ENCODE data around the gene REP15. TPM values are rescaled to one million over a fixed set of nuclear protein-coding genes. Genes with fewer than 3 reads are reported as not detected.
"Not testable (repeated sequence)": the region's sequence is repeated elsewhere in the genome, so short reads cannot be mapped to it uniquely, and the experiment has no call there.

The REP15 gene
- total RNA-seq, 1 donor from 2014 or later = 0.35 TPM

GRCh38 chr12:27733791-27734190 lies 37.5 kb downstream of the REP15 start:
- ATAC-seq (ENCODE audit: low read depth) (no peak), DNase-seq (no peak)
- POLR2A ChIA-PET = no interaction called here
- H3K9me3 Mint-ChIP-seq = no peaks in the 10 kb centered on the region
- no peak for TF ChIP-seq CTCF (IDR thresholded peaks at IDR 0.05)
- no peaks in the 10 kb centered on the region for H3K27me3 Mint-ChIP-seq
- H3K4me3 Mint-ChIP-seq = no peak overlapping the region
- no peaks in the 10 kb centered on the region for H3K4me1 Mint-ChIP-seq
- CTCF ChIA-PET = interaction anchor here (0.8 to 3.2 kb wide), 6 partner anchors 8 to 208 kb away, joined by 3 to 23 read pairs (median 6); partner anchors contain the start of genes KLHL42 and MANSC4
- H3K36me3 Mint-ChIP-seq (ENCODE audit: low read depth) = peaks cover 62% of the 10 kb centered on the region
- intact Hi-C loops (cut with micrococcal nuclease) = loop anchor here (1.0 to 5.0 kb wide), 3 partner anchors 49 to 207 kb away; partner anchors contain the start of genes KLHL42 and MANSC4
- H3K27ac Mint-ChIP-seq = no peak overlapping the region

- H3K9me3 Mint-ChIP-seq; H3K4me3 Mint-ChIP-seq; ATAC-seq (ENCODE audit: low read depth); DNase-seq; H3K4me1 Mint-ChIP-seq; H3K27me3 Mint-ChIP-seq; POLR2A ChIA-PET; H3K27ac Mint-ChIP-seq: not testable (repeated sequence)
- intact Hi-C loops (cut with micrococcal nuclease) = loop anchor here (5.0 kb wide), 1 partner anchor 48 kb away; the partner anchor contains the start of genes KLHL42 and MANSC4
- peaks cover 61% of the 10 kb centered on the region for H3K36me3 Mint-ChIP-seq (ENCODE audit: low read depth)
- CTCF ChIA-PET = interaction anchor here (2.1 to 3.2 kb wide), 3 partner anchors 45 to 207 kb away, joined by 5 to 23 read pairs (median 19); partner anchors contain the start of genes KLHL42 and MANSC4
Measured at GRCh38 chr12:27734321-27734720, 38.1 kb downstream of the REP15 start.

DNA sequence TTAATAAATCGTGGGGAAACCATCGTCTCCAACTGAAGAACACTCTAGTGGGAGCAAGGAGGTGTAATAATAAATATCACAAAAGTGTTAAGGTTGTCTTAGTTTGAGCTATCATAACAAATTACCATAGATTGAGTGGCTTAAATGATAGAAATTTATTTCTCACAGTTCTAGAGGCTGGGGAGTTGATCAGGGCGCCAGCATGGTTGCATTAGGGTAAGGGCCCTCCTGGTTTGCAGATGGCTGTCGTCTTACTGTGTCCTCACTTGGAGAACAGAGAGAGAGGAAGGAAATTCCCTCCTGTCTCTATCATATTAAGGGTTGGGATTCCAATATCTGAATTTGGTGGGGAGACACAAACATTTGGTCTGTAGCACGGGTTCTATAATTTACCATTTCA lies 47.4 kb downstream of the REP15 start:
- Mint-ChIP-seq H3K27me3 (no peaks in the 10 kb centered on the region), H3K4me3 (no peak overlapping the region), H3K27ac (no peak overlapping the region), H3K36me3 (ENCODE audit: low read depth) (peaks cover 73% of the 10 kb centered on the region), H3K9me3 (no peaks in the 10 kb centered on the region), H3K4me1 (no peaks in the 10 kb centered on the region)
- DNase-seq = no peak
- POLR2A ChIA-PET = no interaction called here
- CTCF ChIA-PET = no interaction called here
- intact Hi-C loops (cut with micrococcal nuclease) = no loop called here
- ATAC-seq (ENCODE audit: low read depth) = no peak
- no peak for TF ChIP-seq CTCF (IDR thresholded peaks at IDR 0.05)

DNA sequence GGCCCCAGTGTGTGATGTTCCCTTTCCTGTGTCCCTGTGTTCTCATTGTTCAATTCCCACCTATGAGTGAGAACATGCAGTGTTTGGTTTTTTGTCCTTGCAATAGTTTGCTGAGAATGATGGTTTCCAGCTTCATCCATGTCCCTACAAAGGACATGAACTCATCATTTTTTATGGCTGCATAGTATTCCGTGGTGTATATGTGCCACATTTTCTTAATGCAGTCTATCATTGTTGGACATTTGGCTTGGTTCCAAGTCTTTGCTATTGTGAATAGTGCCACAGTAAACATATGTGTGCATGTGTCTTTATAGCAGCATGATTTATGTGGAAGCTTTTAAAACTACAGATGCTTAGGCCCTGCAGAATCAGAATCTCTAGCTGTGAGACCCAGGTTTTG lies 49.5 kb downstream of the REP15 start:
- ATAC-seq (ENCODE audit: low read depth); DNase-seq; POLR2A ChIA-PET; H3K27ac Mint-ChIP-seq; H3K4me1 Mint-ChIP-seq; H3K9me3 Mint-ChIP-seq; H3K27me3 Mint-ChIP-seq; H3K4me3 Mint-ChIP-seq; intact Hi-C loops (cut with micrococcal nuclease): not testable (repeated sequence)
- CTCF ChIA-PET = interaction anchor here (1.2 kb wide), 1 partner anchor 195 kb away, joined by 3 read pairs; no protein-coding TSS in a partner anchor
- H3K36me3 Mint-ChIP-seq (ENCODE audit: low read depth) = peaks cover 63% of the 10 kb centered on the region

Other genes with a start within 250 kb of the REP15 start
- gene SMCO2, start 249.7 kb upstream of the REP15 start, total RNA-seq = not detected in 2 replicates
- 7.2 and 8.1 TPM in 2 replicates for gene PPFIBP1, start 172.2 kb upstream of the REP15 start, total RNA-seq
- gene MRPS35, start 14.4 kb downstream of the REP15 start, total RNA-seq = 36.2 and 36.8 TPM in 2 replicates
- 15.9 and 19.3 TPM in 2 replicates for gene KLHL42, start 83.8 kb downstream of the REP15 start, total RNA-seq
- not detected in 2 replicates for gene MANSC4, start 83.8 kb downstream of the REP15 start, total RNA-seq

Data from activated B cell treated with CpG ODN at 0.5 μM for 24 hours (primary cell).